Right forelimb (tissue), 1 donor: ENCODE measurements around the gene MYO5C.

Experiments
- DNase-seq: peaks from one replicate; pipeline ENCODE4 v3.0.0-alpha.2; 2018

Gene MYO5C

DNA sequence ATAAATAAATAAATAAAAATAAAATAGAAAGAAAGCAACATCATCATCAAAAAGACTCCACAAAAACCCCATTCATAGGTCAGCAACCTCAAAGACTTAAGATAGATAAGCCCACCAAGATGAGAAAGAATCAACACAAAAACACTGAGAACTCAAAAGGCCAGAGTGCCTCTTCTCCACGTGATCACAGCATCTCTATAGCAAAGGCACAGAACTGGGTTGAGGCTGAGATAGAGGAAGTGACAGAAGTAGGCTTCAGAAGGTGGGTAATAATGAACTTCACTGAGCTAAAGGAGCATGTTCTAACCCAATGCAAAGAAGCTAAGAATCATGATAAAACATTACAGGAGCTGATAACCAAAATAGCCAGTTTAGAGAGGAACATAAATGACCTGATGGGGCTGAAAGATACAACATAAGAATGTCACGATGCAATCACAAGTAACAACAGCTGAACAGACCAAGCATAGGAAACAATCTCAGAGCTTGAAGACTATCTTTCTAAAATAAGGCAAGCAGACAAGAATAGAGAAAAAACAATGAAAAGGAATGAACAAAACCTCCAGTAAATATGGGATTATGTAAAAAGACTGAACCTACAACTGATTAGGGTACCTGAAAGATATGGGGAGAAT, 130.9 kb downstream of the MYO5C start:
- no peak for DNase-seq

DNA sequence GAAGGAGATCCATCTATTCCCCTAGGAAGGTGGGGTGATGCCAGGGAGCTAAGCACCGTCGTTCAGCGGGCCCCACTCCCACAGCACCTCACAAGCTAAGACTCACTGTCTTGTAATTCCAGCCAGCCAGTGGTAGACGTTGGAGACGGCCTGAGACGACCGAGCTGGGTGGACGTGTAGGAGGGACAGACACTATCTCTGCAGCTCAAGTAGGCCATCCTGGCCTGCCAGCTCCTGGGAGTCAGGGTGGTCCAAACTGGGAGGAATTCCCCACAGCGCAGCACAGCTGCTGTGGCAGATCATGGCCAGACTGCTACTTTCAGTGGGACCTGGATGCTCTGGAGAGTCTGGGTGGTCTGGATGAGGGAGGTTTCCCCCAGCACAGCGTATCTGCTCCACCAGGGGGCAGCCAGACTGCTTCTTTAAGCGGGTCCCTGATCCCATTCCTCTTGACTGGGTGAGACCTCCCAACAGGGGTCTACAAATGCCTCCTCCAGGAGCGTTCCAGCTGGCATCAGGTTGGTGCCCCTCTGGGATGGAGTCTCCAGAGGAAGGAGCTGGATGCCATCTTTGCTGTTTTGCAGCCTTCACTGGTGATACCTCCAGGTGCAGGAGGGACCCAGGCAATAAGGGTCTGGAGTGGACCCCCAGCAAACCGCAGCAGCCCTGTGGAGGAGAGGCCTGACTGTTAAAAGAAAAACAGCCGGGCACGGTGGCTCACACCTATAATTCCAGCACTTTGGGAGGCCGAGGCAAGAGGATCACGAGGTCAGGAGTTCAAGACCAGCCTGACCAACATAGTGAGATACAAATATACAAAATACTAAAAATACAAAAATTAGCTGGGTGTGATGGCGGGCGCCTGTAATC, 132.0 kb downstream of the MYO5C start:
- DNase-seq, result no peak

GRCh38 chr15:52162876-52163275, 132.7 kb downstream of the MYO5C start:
- DNase-seq, result no peak

GRCh38 chr15:52162260-52162659, 133.3 kb downstream of the MYO5C start:
- no peak for DNase-seq

DNA sequence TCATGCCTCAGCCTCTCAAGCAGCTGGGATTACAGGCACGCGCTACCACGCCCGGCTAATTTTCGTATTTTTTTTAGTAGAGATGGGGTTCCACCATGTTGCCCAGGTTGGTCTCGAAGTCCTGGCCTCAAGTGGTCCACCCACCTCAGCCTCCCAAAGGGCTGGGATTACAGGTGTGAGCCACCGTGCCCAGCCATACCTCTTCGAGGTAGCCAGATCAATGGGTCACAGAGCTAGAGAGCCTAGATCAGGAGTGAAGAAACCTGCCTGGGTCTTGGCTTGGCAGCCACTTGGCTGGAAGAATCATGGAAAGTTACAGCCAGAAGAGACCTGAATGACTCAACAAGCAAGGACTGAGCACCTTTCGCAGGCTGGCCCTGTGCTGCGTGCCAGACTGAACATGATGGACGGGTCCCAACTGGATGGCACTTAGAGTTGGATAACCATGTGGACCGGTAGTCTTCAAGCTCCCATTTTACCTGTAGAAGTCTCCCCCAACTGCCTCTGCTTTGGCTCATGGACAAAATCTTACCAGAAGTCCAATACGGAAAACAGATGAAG, 134.1 kb downstream of the MYO5C start:
- DNase-seq, result no peak

DNA sequence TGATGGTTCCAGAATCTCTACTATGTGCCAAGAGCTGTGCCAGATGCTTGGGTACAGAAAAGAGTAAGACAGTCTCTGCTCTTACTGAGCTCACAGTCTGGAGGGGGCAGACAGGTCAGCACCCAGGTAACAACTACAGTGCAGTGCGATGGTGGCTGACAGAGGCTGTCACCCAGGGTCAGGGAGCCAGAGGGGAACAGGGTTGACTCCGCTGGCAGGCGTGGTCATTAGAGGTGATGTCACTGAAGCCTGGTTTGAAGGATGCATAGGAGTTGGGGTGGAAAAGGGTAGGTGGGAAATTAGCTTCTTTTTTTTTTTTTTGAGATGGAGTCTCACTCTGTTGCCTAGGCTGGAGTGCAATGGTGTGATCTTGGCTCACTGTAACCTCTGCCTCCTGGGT, 136.0 kb downstream of the MYO5C start:
- DNase-seq, result no peak

DNA sequence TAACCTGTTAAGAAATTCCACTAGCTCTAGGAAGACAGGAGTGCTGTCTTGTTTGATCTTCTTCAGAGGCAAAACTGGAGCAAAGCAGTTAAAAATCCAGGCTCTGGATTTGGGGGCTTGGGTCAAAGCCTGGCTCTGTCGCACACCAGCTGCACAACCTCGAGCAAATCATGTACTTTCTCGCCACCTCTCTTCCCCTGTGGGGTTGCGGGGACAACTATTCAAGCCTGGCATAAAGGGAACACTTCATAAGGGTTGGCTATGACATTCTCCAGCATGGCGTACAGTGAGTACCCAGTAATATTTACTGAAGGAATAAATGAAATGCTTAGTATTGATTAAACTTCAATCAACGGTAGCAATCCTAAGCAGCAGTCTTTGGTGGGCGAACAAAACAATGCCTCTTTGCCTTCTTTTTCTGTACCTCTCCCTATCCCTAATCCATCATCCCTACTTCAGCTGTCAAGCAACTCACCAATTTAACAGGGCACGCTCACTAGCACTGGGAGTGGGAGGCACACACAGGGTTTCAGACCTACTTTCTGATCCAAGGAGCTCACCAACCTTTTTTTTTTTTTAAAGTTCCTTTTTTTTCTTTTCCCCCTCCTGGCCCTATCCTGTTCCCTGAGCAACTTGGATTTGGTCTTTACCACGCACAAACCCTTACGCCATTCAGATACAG, 137.4 kb downstream of the MYO5C start:
- DNase-seq, result no peak

- no peak for DNase-seq
Measured at GRCh38 chr15:52155878-52156277, 139.7 kb downstream of the MYO5C start.

- no peak for DNase-seq
Measured at GRCh38 chr15:52154896-52155865, 140.4 kb downstream of the MYO5C start.

DNA sequence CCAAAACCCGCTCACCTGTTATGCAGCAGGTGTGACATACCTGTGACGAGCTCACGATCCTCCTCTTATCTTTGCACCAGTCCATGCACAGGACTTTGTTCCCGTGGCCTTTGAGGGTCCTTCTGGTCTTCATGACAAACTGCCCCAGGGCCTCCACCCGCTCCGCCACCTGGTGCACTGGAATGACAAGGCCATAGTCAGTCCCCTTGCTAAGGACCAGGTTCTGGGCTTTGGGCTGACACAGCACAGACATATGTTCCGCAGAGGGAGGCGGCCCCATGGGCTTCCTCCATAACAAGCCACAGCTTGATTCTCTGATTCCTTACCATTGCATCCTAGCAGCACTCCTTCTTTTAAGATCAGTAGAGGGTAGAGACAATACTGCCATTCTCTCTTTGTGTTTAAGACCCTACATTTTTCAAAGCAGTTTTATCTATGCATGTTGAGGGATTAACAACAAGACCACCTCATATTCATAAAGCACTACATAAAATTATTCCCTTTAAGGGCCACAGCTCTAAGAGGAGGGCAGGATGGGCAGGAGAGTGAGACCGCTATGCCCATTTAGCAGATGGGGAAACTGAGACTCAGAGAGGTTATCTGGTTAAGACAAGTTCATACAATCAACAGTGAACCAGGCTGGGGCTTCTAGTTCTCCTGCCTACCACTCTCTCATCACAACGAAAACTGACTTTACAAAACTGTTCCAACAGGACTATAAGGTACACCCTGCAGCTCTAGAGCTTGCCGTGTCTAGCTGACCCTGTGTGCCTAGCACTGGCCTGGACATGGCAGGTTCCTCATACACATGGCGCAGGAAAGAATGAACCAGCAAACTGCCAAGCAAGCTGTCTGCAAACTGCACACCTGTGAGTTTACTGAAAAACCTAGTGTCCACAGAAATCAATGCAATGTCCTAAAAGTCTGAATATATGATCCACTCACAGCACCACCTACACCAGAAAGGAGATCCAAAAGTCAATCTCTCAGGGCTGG, 141.4 kb downstream of the MYO5C start:
- DNase-seq, result no peak

GRCh38 chr15:52151353-52151752, 144.3 kb downstream of the MYO5C start:
- DNase-seq, result no peak

GRCh38 chr15:52150871-52151270, 144.7 kb downstream of the MYO5C start:
- no peak for DNase-seq

GRCh38 chr15:52150043-52150825, 145.4 kb downstream of the MYO5C start:
- DNase-seq, result no peak

GRCh38 chr15:52148403-52148802, 147.2 kb downstream of the MYO5C start:
- DNase-seq, result no peak

DNA sequence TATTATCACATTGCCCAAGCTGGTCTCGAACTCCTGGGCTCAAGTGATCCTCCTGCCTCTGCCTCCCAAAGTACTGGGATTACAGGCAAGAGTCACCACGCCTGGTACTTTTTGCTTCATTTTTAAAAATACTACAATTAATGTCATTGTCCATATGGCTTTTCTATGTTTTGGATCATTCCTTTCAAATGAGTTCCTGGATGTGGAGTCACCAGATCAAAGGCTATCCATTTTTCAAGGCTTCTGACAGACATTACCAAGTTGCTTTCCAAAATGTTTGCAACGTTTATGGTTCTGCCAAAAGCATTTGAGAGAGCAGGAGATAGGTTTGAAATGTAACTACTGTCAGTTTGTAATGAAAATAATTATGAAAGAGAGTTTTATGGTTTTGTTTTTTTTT, 148.8 kb downstream of the MYO5C start:
- DNase-seq, result no peak

- no peak for DNase-seq
Measured at GRCh38 chr15:52146261-52146660, 149.3 kb downstream of the MYO5C start.

- DNase-seq, result no peak
Measured at GRCh38 chr15:52144656-52145178, 150.9 kb downstream of the MYO5C start.

DNA sequence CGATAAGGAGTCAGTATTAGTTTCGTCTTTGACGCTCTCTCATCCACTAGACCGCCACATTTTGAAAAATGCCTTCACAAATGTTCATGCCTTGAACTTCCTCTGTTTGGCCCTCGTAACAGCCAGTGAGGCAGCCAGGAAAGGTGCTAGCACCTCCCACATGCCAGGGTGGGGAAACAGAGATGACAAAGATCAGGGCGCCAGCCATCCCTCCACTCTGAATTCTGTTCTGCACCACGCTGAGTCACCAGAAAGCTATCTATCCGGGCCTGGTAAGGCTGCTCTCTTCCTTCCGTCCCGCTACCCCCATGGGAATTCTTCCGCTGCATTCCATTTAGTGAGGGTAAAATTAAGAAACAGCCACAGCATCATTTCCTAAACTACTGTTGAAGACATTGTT, 151.7 kb downstream of the MYO5C start:
- DNase-seq, result no peak
